Smooth muscle cell (in vitro differentiated cells): ENCODE results near the gene SUCNR1. TPM values are rescaled to one million over a fixed set of nuclear protein-coding genes. Genes with fewer than 3 reads are reported as not detected.

Experiments used
- DNase-seq: peaks from one replicate; lab custom pipeline; 2025; ENCODE audit not compliant: unreplicated experiment; lab: John Stamatoyannopoulos, UW
- H2AFZ ChIP-seq: fragments of 200-600 bp; sonication (generic); 2 replicates; pipeline ENCODE4 v1.6.0; 2016; ENCODE audit warnings: antibody characterized with exemption, low read depth, mild to moderate bottlenecking
- H3F3A ChIP-seq: fragments of 200-600 bp; sonication (generic); 2 replicates; pipeline ENCODE4 v1.6.0; 2017; ENCODE audit warnings: antibody characterized with exemption, low read depth
- H3K27ac ChIP-seq: fragments of 200-600 bp; sonication (generic); 2 replicates; pipeline ENCODE4 v1.5.1; 2016; ENCODE audit warnings: low read depth, mild to moderate bottlenecking
- H3K27me3 ChIP-seq: fragments of 200-600 bp; sonication (generic); 2 replicates; pipeline ENCODE4 v1.6.1; 2016; ENCODE audit warnings: low read depth, mild to moderate bottlenecking
- H3K36me3 ChIP-seq: fragments of 200-600 bp; sonication (generic); 2 replicates; pipeline ENCODE4 v1.5.1; 2016; ENCODE audit warnings: low read depth
- H3K4me1 ChIP-seq: fragments of 200-600 bp; sonication (generic); 2 replicates; pipeline ENCODE4 v1.5.1; 2016; ENCODE audit warnings: low read depth
- H3K4me2 ChIP-seq: fragments of 200-600 bp; sonication (generic); 2 replicates; pipeline ENCODE4 v1.6.0; 2016; ENCODE audit warnings: mild to moderate bottlenecking
- H3K4me3 ChIP-seq: fragments of 200-600 bp; sonication (generic); 2 replicates; pipeline ENCODE4 v1.5.1; 2016; ENCODE audit warnings: mild to moderate bottlenecking
- H3K79me2 ChIP-seq: fragments of 200-600 bp; sonication (generic); 2 replicates; pipeline ENCODE4 v1.6.0; 2016; ENCODE audit warnings: low read depth, mild to moderate bottlenecking
- H3K9ac ChIP-seq: fragments of 200-600 bp; sonication (generic); 2 replicates; pipeline ENCODE4 v1.6.0; 2016; ENCODE audit warnings: low read depth
- H3K9me3 ChIP-seq: fragments of 200-600 bp; sonication (generic); replicated peaks from 2 replicates; pipeline ENCODE4 v1.5.1; 2016; ENCODE audit warnings: low read depth
- H4K20me1 ChIP-seq: fragments of 200-600 bp; sonication (generic); 2 replicates; pipeline ENCODE4 v1.6.0; 2016; ENCODE audit warnings: low read depth
- WGBS: methylation state at CpG from one replicate; pipeline ENCODE4 v1.1.7; 2016; ENCODE audit warnings: low lambda C conversion rate; 5-methylcytosine and 5-hydroxymethylcytosine counted together
- polyA plus RNA-seq: library from polyadenylated mRNA; unstranded; fragments of >200 nt; fragmentation: Nextera tagmentation; extraction: Ambion mirVana; gene quantifications from 2 replicates; pipeline ENCODE4 v1.2.1, GENCODE V29; 2016
- total RNA-seq: library from RNA; depleted of rRNA; stranded (reverse); fragments of >200 nt; gene quantifications from 2 replicates; pipeline ENCODE4 v1.2.3, GENCODE V29; 2014
- TF ChIP-seq, protein P1 (sequence below): fragments of 200-600 bp; sonication (generic); IDR thresholded peaks from 2 replicates; pipeline ENCODE4 v1.5.1; 2017; ENCODE audit warnings: borderline replicate concordance, mild to moderate bottlenecking, antibody characterized with exemption; ENCODE audit not compliant: insufficient read depth, poor library complexity, severe bottlenecking

SUCNR1 gene
- total and polyA plus RNA-seq, 2 experiments from 2014 or later, result not detected

DNA sequence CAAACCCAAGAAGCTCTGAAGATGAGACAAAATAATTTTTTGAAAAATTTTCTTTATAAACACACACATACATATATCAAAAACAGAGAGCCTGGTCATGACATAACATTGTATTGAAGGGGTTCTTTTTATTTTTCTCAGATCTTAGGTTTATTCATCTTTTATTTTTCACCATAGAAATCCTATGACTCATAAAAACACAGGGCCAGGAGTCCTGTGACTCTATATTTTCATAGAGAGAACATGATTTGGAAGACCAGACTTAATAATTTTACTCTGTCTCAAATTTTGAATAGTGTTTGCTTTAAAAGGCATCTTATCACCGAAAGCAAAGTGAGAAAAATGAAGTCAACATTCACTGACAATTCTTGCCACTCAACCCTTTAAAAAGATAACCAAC is 57.7 kb downstream of the SUCNR1 start:
- WGBS, result 91% methylated on average over 1 of the region's 1 CpG
- no peak overlapping the region for H3K9ac ChIP-seq

DNA sequence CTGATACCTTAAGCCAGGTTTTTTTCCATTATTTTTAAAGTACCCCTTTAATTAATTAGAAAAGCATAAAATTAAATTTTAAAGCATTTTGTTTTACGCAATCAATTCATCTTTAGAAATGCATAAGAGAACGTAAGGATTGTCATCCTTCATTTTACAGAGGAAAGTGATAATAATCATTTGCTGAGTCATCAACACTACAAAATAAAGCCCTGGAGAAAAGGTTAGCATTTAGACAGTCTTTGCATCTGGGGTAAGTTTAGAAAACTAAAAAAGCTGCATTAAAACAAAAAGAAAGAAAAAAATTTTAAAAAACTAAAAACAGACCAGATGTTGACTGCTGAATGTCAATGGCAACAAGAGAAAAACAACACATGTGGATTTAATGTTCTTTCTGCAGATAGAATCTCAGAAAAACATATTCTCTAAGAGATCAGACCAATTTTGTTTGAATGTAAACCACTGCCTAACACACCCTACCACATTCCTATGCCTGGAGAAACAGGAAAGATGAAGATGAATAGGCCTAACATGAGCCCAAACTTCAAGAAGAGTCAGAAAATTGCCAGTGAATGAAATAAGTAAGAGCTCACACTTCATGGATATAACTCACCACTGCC is 59.9 kb downstream of the SUCNR1 start:
- Histone ChIP-seq H3K9me3 (no peaks in the 10 kb centered on the region), H3K27ac (peak overlapping the region; percentile 45), H2AFZ (no peak overlapping the region), H3K27me3 (no peaks in the 10 kb centered on the region), H3K4me1 (no peaks in the 10 kb centered on the region), H4K20me1 (no peaks in the 10 kb centered on the region), H3K4me3 (no peak overlapping the region), H3K79me2 (no peaks in the 10 kb centered on the region), H3F3A (no peaks in the 10 kb centered on the region), H3K4me2 (no peak overlapping the region), H3K36me3 (no peaks in the 10 kb centered on the region), H3K9ac (no peak overlapping the region)
- TF ChIP-seq, protein P1, sequence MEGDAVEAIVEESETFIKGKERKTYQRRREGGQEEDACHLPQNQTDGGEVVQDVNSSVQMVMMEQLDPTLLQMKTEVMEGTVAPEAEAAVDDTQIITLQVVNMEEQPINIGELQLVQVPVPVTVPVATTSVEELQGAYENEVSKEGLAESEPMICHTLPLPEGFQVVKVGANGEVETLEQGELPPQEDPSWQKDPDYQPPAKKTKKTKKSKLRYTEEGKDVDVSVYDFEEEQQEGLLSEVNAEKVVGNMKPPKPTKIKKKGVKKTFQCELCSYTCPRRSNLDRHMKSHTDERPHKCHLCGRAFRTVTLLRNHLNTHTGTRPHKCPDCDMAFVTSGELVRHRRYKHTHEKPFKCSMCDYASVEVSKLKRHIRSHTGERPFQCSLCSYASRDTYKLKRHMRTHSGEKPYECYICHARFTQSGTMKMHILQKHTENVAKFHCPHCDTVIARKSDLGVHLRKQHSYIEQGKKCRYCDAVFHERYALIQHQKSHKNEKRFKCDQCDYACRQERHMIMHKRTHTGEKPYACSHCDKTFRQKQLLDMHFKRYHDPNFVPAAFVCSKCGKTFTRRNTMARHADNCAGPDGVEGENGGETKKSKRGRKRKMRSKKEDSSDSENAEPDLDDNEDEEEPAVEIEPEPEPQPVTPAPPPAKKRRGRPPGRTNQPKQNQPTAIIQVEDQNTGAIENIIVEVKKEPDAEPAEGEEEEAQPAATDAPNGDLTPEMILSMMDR, result no peak
- WGBS, result 63% methylated on average over 2 of the region's 2 CpGs
- no peak for DNase-seq

More for the DNA sequence above, 57.7 kb downstream of the SUCNR1 start:
- no peaks in the 10 kb centered on the region for H3K9me3 ChIP-seq
- H3K27ac ChIP-seq, result no peak overlapping the region
- H3K4me1 ChIP-seq, result peaks cover 7% of the 10 kb centered on the region
- no peak overlapping the region for H2AFZ ChIP-seq
- TF ChIP-seq, protein P1, result no peak
- no peak for DNase-seq
- no peaks in the 10 kb centered on the region for H3K36me3 ChIP-seq
- no peaks in the 10 kb centered on the region for H3K79me2 ChIP-seq
- no peak overlapping the region for H3K4me2 ChIP-seq
- no peaks in the 10 kb centered on the region for H4K20me1 ChIP-seq
- no peak overlapping the region for H3K4me3 ChIP-seq
- no peaks in the 10 kb centered on the region for H3F3A ChIP-seq
- H3K27me3 ChIP-seq, result no peaks in the 10 kb centered on the region

Other genes with a start within 250 kb of the SUCNR1 start
- gene AADACL2, start 139.7 kb upstream of the SUCNR1 start, total RNA-seq, result 2.3 TPM in 1 of 2 replicates, not detected in the other
- gene AADACL2, start 139.7 kb upstream of the SUCNR1 start, polyA plus RNA-seq, result not detected in 2 replicates
- gene AADAC, start 59.5 kb upstream of the SUCNR1 start, total RNA-seq, result 0.54 and 0.58 TPM in 2 replicates
- 0.67 TPM in 1 of 2 replicates, not detected in the other for gene AADAC, start 59.5 kb upstream of the SUCNR1 start, polyA plus RNA-seq